GM21529 (cell line): ENCODE results near the gene TMEM129.

Experiments used
- ATAC-seq: cut with Tn5 transposase; IDR thresholded peaks from one replicate; pipeline ENCODE4 v1.9.1; 2021; ENCODE audit not compliant: unreplicated experiment

TMEM129 gene

GRCh38 chr4:1722551-1723118 lies 1.5 kb upstream of the TMEM129 start:
- no peak for ATAC-seq

- ATAC-seq: peak; percentile 1
These were observed 785 bp upstream of the TMEM129 start for GRCh38 chr4:1721666-1722550.

- ATAC-seq: peak; percentile 23
These were observed 750 bp downstream of the TMEM129 start for GRCh38 chr4:1720163-1720983.

- no peak for ATAC-seq
These were observed 2.9 kb downstream of the TMEM129 start for GRCh38 chr4:1718095-1718850.

GRCh38 chr4:1717129-1718094 lies 3.7 kb downstream of the TMEM129 start:
- ATAC-seq: no peak

GRCh38 chr4:1716065-1716945 lies 4.8 kb downstream of the TMEM129 start:
- no peak for ATAC-seq

GRCh38 chr4:1715002-1715758 lies 5.9 kb downstream of the TMEM129 start:
- ATAC-seq: no peak

- no peak for ATAC-seq
These were observed 6.7 kb downstream of the TMEM129 start for GRCh38 chr4:1714303-1715001.

- ATAC-seq: peak; percentile 6
These were observed 7.9 kb downstream of the TMEM129 start for GRCh38 chr4:1713003-1713851.

GRCh38 chr4:1712216-1713002 lies 8.7 kb downstream of the TMEM129 start, which contains the start of gene SLBP:
TSS of gene SLBP (minus strand) at chr4:1712319. CDS start at chr4:1712188, 131 bp downstream.
- peak; percentile 69 for ATAC-seq

GRCh38 chr4:1711571-1712215 lies 9.4 kb downstream of the TMEM129 start:
- peak; percentile 7 for ATAC-seq

GRCh38 chr4:1711055-1711570 lies 10.0 kb downstream of the TMEM129 start:
- ATAC-seq: no peak

- ATAC-seq: no peak
These were observed 12.5 kb downstream of the TMEM129 start for GRCh38 chr4:1708581-1708980.

- no peak for ATAC-seq
These were observed 14.8 kb downstream of the TMEM129 start for GRCh38 chr4:1706358-1706757.

- no peak for ATAC-seq
These were observed 15.4 kb downstream of the TMEM129 start for GRCh38 chr4:1705732-1706131.
